CD14-positive monocyte (primary cell): Measurements from ENCODE around the gene ADAMTS9. TPM values are rescaled to one million over a fixed set of nuclear protein-coding genes. Genes with fewer than 3 reads are reported as not detected.

Experiments
- DNase-seq, 3 donors: peaks; one replicate each; pipeline ENCODE4 v3.0.0-alpha.2; 2011 to 2022
- H2AFZ ChIP-seq: 2 replicates; pipeline ENCODE4 v1.6.0; 2012; ENCODE audit warnings: mild to moderate bottlenecking, low read depth, low read length, inconsistent platforms; ENCODE audit not compliant: insufficient read depth, poor library complexity, severe bottlenecking
- H3K27ac ChIP-seq, 2 donors: 1 replicate in 1 of 2; 2 replicates in 1 of 2; pipeline ENCODE4 v1.5.1; 2012 to 2013; ENCODE audit warnings: low read length in 2 of 2, control low read depth in 1 of 2, inconsistent platforms in 1 of 2, low read depth in 1 of 2, mild to moderate bottlenecking in 1 of 2
- H3K27me3 ChIP-seq, 2 donors: one replicate each; pipeline versions ENCODE4 v1.6.0 to v1.6.1; 2011 to 2013; ENCODE audit warnings: low read length in 2 of 2; ENCODE audit not compliant: control insufficient read depth in 2 of 2, insufficient read depth in 2 of 2
- H3K36me3 ChIP-seq, 2 donors: replicated peaks in 1 of 2; 1 replicate in 1 of 2; 2 replicates in 1 of 2; pipeline versions ENCODE4 v1.5.1 to v1.6.1; 2012 to 2013; ENCODE audit warnings: low read length in 2 of 2, control low read depth in 1 of 2, inconsistent platforms in 1 of 2, mild to moderate bottlenecking in 1 of 2; ENCODE audit not compliant: insufficient read depth in 2 of 2, control insufficient read depth in 1 of 2
- H3K4me1 ChIP-seq, 2 donors: 1 replicate in 1 of 2; 2 replicates in 1 of 2; pipeline versions ENCODE4 v1.5.1 to v1.6.1; 2012 to 2013; ENCODE audit warnings: low read length in 2 of 2, control low read depth in 1 of 2, inconsistent platforms in 1 of 2, mild to moderate bottlenecking in 1 of 2, moderate library complexity in 1 of 2; ENCODE audit not compliant: insufficient read depth in 2 of 2, control insufficient read depth in 1 of 2
- H3K4me2 ChIP-seq: replicated peaks from 2 replicates; pipeline ENCODE3; 2012; ENCODE audit warnings: low read length, moderate library complexity, mild to moderate bottlenecking; ENCODE audit not compliant: poor library complexity, severe bottlenecking; ENCODE audit errors: extremely low read depth
- H3K4me3 ChIP-seq, 3 experiments: fragments of 200-600 bp in 1 of 3; sonication (generic) in 1 of 3; replicated peaks in 1 of 3; 1 replicate in 2 of 3; 2 replicates in 1 of 3; pipeline ENCODE4 v1.5.1; 2011 to 2013; ENCODE audit warnings: low read length in 3 of 3, mild to moderate bottlenecking in 3 of 3, control low read depth in 2 of 3, low read depth in 2 of 3, inconsistent platforms in 1 of 3, moderate library complexity in 1 of 3
- H3K79me2 ChIP-seq: 2 replicates; pipeline ENCODE4 v1.6.0; 2012; ENCODE audit warnings: mild to moderate bottlenecking, control low read depth, inconsistent platforms, low read length, moderate library complexity; ENCODE audit not compliant: insufficient read depth
- H3K9ac ChIP-seq: 2 replicates; pipeline ENCODE4 v1.6.0; 2017; ENCODE audit warnings: low read length, mild to moderate bottlenecking; ENCODE audit not compliant: insufficient read depth, poor library complexity, severe bottlenecking
- H3K9me3 ChIP-seq, 2 donors: replicated peaks in 1 of 2; 1 replicate in 1 of 2; 2 replicates in 1 of 2; pipeline versions ENCODE4 v1.5.1 to v1.6.1; 2012 to 2013; ENCODE audit warnings: low read length in 2 of 2, control low read depth in 1 of 2; ENCODE audit not compliant: control insufficient read depth in 1 of 2, insufficient read depth in 1 of 2
- H4K20me1 ChIP-seq: 2 replicates; pipeline ENCODE4 v1.6.0; 2012; ENCODE audit warnings: mild to moderate bottlenecking, low read length, control low read depth, moderate library complexity; ENCODE audit not compliant: insufficient read depth
- H3K27ac Mint-ChIP-seq, 7 donors: one replicate each; pipeline ENCODE4 v1.8.0; 2020; ENCODE audit warnings: mild to moderate bottlenecking in 7 of 7, mixed read lengths in 7 of 7, moderate library complexity in 6 of 7, inconsistent platforms in 2 of 7
- H3K27me3 Mint-ChIP-seq, 3 donors: one replicate each; pipeline ENCODE4 v1.8.0; 2021 to 2022; ENCODE audit warnings: low read depth in 3 of 3, mild to moderate bottlenecking in 3 of 3, mixed read lengths in 3 of 3, moderate library complexity in 3 of 3, inconsistent platforms in 1 of 3
- H3K36me3 Mint-ChIP-seq, 2 donors: one replicate each; pipeline ENCODE4 v1.8.0; 2020; ENCODE audit warnings: mixed read lengths in 2 of 2, inconsistent platforms in 1 of 2, mild to moderate bottlenecking in 1 of 2
- H3K4me1 Mint-ChIP-seq: one replicate; pipeline ENCODE4 v1.8.0; 2020; ENCODE audit warnings: mild to moderate bottlenecking, mixed read lengths
- H3K4me3 Mint-ChIP-seq, 2 donors: one replicate each; pipeline ENCODE4 v1.8.0; 2020; ENCODE audit warnings: mild to moderate bottlenecking in 2 of 2, mixed read lengths in 2 of 2, moderate library complexity in 1 of 2
- H3K9me3 Mint-ChIP-seq, 7 donors: one replicate each; pipeline ENCODE4 v1.8.0; 2020 to 2022; ENCODE audit warnings: mixed read lengths in 7 of 7, mild to moderate bottlenecking in 6 of 7, moderate library complexity in 6 of 7, inconsistent platforms in 2 of 7
- WGBS: methylation state at CpG from one replicate; pipeline ENCODE4 v1.1.5; 2013; ENCODE audit warnings: missing lambda C conversion rate; ENCODE audit not compliant: insufficient coverage; 5-methylcytosine and 5-hydroxymethylcytosine counted together
- intact Hi-C, 2 donors: fragments of 100-400 bp; cut with micrococcal nuclease; formaldehyde crosslinking; loops; one replicate each; pipeline versions ENCODE4 v1.15.0 to v1.15.1; 2023
- polyA plus RNA-seq, 3 donors: library from polyadenylated mRNA; depleted of rRNA in 1 of 3; unstranded in 2 of 3; stranded (reverse) in 1 of 3; fragments of 300-500 nt in 2 of 3; fragments of >200 nt in 1 of 3; fragmentation: Illumina TruSeq in 2 of 3; gene quantifications; 1 replicate in 2 of 3; 2 replicates in 1 of 3; pipeline ENCODE4 v1.2.3, GENCODE V29; 2012 to 2021
- TF ChIP-seq, protein P1 (sequence below): fragments of 200-600 bp; IDR thresholded peaks from one replicate; pipeline ENCODE4 v1.8.0; 2022; ENCODE audit warnings: antibody characterized with exemption, mild to moderate bottlenecking

Gene ADAMTS9
- polyA plus RNA-seq, 3 donors, result not detected

DNA sequence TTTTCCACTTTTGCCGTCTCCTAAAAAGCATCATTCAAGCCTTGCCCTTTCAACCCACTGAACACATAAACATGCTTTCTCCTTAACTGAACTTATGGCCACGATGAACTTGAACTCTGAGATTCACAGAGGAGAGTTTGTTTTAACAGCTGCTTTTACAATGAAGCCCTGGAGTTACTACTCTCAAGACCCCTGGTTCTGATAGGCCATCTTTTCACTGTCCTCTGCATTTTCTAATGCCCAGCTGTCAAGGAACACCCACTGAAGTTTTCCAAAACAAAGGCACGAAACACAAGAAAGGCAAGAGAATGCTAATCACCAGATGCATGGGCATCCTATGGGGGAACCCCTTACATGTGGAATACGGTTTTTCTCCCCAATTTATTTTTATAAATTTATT, 100.8 kb downstream of the ADAMTS9 start:
- no peak for DNase-seq
- no peak overlapping the region for H3K27ac ChIP-seq
- no peaks in the 10 kb centered on the region for H3K27me3 ChIP-seq
- 72% methylated on average over 2 of the region's 4 CpGs for WGBS
- H3K36me3 ChIP-seq, result no peaks in the 10 kb centered on the region
- no peaks in the 10 kb centered on the region for H3K4me1 ChIP-seq
- no peak overlapping the region for H3K9ac ChIP-seq
- TF ChIP-seq, protein P1, sequence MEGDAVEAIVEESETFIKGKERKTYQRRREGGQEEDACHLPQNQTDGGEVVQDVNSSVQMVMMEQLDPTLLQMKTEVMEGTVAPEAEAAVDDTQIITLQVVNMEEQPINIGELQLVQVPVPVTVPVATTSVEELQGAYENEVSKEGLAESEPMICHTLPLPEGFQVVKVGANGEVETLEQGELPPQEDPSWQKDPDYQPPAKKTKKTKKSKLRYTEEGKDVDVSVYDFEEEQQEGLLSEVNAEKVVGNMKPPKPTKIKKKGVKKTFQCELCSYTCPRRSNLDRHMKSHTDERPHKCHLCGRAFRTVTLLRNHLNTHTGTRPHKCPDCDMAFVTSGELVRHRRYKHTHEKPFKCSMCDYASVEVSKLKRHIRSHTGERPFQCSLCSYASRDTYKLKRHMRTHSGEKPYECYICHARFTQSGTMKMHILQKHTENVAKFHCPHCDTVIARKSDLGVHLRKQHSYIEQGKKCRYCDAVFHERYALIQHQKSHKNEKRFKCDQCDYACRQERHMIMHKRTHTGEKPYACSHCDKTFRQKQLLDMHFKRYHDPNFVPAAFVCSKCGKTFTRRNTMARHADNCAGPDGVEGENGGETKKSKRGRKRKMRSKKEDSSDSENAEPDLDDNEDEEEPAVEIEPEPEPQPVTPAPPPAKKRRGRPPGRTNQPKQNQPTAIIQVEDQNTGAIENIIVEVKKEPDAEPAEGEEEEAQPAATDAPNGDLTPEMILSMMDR, result no peak
- Mint-ChIP-seq H3K4me3 (no peak overlapping the region), H3K27me3 (peaks cover 0 to 4% (median 0%) of the 10 kb centered on the region in 3 donors), H3K4me1 (no peaks in the 10 kb centered on the region), H3K36me3 (no peaks in the 10 kb centered on the region), H3K9me3 (peaks cover 0 to 3% (median 0%) of the 10 kb centered on the region in 7 donors), H3K27ac (no peak overlapping the region)
- intact Hi-C loops, result no loop called here
- H3K79me2 ChIP-seq, result no peaks in the 10 kb centered on the region
- H3K4me2 ChIP-seq, result no peak overlapping the region
- no peak overlapping the region for H2AFZ ChIP-seq
- no peaks in the 10 kb centered on the region for H4K20me1 ChIP-seq
- H3K9me3 ChIP-seq, result no peaks in the 10 kb centered on the region
- H3K4me3 ChIP-seq, result no peak overlapping the region

DNA sequence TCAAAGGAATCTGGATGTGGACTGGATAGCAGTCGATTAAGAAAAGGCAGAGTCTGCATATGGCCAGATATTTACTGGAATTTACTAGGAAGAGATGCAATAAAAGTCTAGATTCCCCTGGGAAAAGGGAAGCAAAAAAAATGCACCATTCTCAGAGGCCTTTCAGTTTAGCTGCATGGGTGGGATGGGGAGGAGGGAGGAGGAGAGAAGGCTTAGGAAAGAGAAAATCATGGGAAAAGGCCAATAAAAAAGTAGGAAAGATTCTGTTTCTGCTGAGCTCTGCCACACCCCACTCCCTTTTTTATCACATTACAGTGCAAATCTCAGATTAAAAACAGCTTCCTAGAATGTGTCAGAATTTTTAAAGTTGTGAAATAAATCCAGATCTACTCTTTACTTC, 103.6 kb downstream of the ADAMTS9 start:
- Mint-ChIP-seq H3K27me3 (peaks cover 0 to 4% (median 0%) of the 10 kb centered on the region in 3 donors), H3K4me3 (no peak overlapping the region), H3K27ac (no peak overlapping the region), H3K4me1 (no peaks in the 10 kb centered on the region), H3K36me3 (no peaks in the 10 kb centered on the region), H3K9me3 (peaks cover 0 to 5% (median 0%) of the 10 kb centered on the region in 7 donors)
- Histone ChIP-seq H3K79me2 (no peaks in the 10 kb centered on the region), H3K36me3 (no peaks in the 10 kb centered on the region), H3K9ac (no peak overlapping the region), H3K27me3 (no peaks in the 10 kb centered on the region), H4K20me1 (no peaks in the 10 kb centered on the region), H3K4me3 (no peak overlapping the region), H3K4me1 (no peaks in the 10 kb centered on the region), H2AFZ (no peak overlapping the region), H3K4me2 (no peak overlapping the region), H3K27ac (no peak overlapping the region), H3K9me3 (no peaks in the 10 kb centered on the region)
- TF ChIP-seq, protein P1, result no peak
- DNase-seq, result no peak
- intact Hi-C loops, result no loop called here
- 100% methylated on average over 1 of the region's 1 CpG for WGBS
